Measurements from ENCODE around the gene TRAPPC12.

The TRAPPC12 gene

DNA sequence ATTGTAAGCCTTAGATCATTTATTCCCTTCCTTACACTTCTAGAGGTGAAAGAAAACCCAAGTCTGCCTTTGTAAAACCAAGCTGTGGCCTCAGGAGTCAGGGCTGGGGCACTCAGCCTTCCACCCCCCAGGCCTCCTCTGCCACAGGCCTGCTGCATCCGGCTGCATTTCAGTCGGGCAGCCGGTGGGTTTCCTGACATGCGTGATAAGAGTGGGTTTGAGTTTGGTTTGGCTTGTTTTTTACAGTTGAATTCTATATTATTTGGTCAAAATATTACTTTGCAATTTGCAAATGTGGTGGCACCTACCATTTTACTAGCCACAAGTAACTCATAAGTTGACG is 97.5 kb downstream of the TRAPPC12 start:
- H3K4me3 ChIP-seq (replicated peaks in 1 of 2; ENCODE audit: low read depth in 2 of 2, low read length in 2 of 2): no peak overlapping the region
- no peak for DNase-seq (ENCODE audit: low read depth in 2 of 2)
- TF ChIP-seq, protein P1, sequence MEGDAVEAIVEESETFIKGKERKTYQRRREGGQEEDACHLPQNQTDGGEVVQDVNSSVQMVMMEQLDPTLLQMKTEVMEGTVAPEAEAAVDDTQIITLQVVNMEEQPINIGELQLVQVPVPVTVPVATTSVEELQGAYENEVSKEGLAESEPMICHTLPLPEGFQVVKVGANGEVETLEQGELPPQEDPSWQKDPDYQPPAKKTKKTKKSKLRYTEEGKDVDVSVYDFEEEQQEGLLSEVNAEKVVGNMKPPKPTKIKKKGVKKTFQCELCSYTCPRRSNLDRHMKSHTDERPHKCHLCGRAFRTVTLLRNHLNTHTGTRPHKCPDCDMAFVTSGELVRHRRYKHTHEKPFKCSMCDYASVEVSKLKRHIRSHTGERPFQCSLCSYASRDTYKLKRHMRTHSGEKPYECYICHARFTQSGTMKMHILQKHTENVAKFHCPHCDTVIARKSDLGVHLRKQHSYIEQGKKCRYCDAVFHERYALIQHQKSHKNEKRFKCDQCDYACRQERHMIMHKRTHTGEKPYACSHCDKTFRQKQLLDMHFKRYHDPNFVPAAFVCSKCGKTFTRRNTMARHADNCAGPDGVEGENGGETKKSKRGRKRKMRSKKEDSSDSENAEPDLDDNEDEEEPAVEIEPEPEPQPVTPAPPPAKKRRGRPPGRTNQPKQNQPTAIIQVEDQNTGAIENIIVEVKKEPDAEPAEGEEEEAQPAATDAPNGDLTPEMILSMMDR (IDR thresholded peaks at IDR 0.05; ENCODE audit: low read depth, low read length): no peak

DNA sequence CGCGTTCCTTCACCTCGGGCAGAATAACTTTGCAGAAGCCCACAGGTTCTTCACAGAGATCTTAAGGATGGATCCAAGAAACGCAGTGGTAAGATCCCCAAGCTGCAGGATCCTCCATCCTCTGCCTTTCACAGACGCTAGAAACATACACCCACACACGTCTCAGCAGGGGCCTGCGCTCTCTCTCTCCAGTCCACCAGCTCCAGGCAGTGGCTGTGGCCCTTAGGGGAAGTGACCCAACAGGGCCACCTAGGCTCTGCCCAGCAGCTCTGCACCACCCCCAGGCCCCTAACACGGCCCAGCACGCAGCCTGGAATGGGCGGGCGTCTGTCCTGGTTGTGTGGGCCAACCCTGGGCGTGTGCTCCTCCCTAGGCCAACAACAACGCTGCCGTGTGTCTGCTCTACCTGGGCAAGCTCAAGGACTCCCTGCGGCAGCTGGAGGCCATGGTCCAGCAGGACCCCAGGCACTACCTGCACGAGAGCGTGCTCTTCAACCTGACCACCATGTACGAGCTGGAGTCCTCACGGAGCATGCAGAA is 99.4 kb downstream of the TRAPPC12 start:
- TF ChIP-seq, protein P1 (IDR thresholded peaks at IDR 0.05; ENCODE audit: low read depth, low read length): no peak
- no peak overlapping the region for H3K4me3 ChIP-seq (replicated peaks in 1 of 2; ENCODE audit: low read depth in 2 of 2, low read length in 2 of 2)
- DNase-seq (ENCODE audit: low read depth in 2 of 2): no peak

DNA sequence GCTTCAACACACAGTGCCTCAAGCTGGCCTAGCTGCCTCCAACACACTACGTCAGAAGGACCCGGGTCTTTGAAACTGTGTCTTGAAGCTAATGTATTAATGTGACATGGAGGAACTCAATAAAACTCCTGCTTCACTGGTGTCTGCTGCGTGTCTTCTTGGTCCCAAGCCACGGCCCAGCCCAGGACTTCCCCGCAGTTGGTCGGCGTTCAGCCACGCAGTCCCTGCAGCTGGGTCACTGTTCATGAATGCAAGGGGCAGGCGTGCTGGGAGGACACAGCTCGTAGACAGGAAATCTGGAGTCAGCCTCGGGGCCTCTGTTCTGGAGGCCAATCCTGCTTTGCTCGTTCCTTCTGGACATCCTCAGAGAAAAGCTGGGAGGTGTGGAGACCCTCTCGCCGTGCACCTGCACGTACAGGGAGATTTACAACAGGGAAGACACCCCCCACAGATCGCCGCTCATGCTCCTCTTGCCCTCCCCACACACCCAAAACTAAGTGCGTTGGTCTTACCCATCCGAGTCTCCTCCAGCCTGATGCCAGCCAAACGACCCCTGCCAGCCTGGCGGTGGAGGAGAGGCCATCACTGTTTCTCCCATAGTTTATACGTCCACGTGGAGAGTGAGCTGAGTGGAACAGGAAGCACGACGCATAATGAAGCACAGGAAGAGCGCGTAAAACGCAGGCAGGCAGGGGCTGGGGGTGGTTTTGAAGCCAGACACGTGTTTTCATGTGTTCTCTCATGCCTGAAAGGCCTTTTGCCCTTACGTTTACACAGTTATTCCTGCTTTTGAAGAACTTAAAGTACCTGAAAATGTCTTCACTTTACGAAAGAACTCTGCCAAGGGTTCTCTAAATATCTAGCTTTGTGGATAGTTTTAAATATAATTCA is 100.2 kb downstream of the TRAPPC12 start:
- TF ChIP-seq, protein P1 (IDR thresholded peaks at IDR 0.05; ENCODE audit: low read depth, low read length): no peak
- no peak for DNase-seq (ENCODE audit: low read depth in 2 of 2)
- H3K4me3 ChIP-seq (replicated peaks in 1 of 2; ENCODE audit: low read depth in 2 of 2, low read length in 2 of 2): no peak overlapping the region

DNA sequence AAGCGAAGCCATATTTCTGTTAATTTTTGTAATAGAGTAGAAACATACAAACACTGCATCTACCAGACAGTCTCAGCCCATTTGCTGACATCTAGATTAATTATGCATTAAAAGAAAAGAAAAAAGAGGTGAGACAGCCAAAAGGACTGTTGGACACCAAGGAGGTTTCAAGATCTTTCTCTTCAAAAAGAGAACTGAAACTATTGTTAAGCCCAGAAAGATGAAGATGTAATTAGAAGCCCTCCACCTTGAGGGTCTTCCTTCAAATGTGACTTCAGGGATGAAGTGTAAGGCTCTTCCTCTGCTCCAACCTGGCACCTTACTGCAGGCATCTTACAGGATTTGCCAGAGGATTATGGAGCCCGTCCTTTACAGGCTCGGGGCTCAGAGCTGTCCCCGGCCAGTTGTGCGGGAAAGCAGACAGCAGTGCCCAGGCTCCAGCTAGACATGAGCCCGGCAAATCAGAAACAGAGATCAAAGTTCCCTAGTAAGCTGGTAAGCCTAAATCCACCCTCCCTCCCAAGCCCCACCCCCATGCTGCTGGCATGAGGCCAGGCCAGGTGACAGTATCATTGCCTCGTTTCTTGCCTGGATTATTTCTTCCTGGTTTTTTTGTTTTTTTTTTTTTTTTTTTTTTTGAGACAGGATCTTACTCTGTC is 101.0 kb downstream of the TRAPPC12 start:
- no peak overlapping the region for H3K4me3 ChIP-seq (replicated peaks in 1 of 2; ENCODE audit: low read depth in 2 of 2, low read length in 2 of 2)
- TF ChIP-seq, protein P1 (IDR thresholded peaks at IDR 0.05; ENCODE audit: low read depth, low read length): no peak
- DNase-seq (ENCODE audit: low read depth in 2 of 2): no peak

DNA sequence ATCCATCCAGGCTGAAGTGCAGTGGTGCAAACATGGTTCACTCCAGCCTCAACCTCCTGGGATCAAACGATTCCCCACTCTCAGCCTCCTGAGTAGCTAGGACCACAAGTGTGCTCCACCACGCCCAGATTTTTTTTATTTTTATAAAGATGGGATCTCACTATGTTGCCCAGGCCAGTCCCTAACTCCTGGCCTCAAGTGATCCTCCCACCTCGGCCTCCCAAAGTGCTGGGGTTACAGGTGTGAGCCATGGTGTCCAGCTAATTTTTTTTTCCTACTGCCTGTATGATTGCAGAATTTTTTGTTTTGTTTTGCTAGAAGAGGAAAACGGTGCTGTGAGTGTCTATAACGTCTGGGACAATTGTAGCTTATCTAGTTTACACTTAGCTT is 101.5 kb downstream of the TRAPPC12 start:
- TF ChIP-seq, protein P1 (IDR thresholded peaks at IDR 0.05; ENCODE audit: low read depth, low read length): no peak
- H3K4me3 ChIP-seq (replicated peaks in 1 of 2; ENCODE audit: low read depth in 2 of 2, low read length in 2 of 2): no peak overlapping the region
- DNase-seq (ENCODE audit: low read depth in 2 of 2): no peak

DNA sequence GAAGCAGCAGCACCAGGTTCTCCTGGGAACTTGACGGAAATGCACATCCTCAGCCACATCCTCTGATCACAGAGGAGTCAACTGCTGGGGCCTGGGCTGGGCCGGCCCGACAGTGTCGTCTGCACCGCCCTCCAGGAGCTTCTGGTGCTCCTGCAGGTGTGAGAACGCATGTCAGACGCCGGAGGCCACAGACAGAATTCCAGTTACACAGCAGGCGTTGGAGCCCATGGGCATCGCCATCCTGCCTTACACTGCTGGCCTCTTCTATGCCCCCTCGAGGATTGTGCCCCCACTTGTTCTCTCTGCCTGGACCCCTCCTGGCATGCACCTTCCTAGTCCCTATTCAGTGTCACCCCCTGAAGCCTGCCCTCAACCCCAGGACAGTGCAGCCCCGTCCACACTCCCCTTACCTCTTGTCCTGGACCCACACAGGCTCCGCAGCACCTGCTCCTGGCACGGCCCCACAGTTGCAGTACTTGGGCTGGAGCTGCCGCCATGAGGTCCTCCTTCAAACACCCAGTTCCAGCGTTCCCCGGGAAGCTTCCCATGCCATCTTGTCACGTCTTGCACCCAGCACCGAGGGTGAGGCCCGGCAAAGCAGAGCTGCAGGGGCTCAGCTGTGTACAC is 102.4 kb downstream of the TRAPPC12 start:
- no peak for DNase-seq (ENCODE audit: low read depth in 2 of 2)
- TF ChIP-seq, protein P1 (IDR thresholded peaks at IDR 0.05; ENCODE audit: low read depth, low read length): no peak
- no peak overlapping the region for H3K4me3 ChIP-seq (replicated peaks in 1 of 2; ENCODE audit: low read depth in 2 of 2, low read length in 2 of 2)
